ENCODE measurements around the gene MYL5.
"Not testable (repeated sequence)": the region's sequence is repeated elsewhere in the genome, so short reads cannot be mapped to it uniquely, and the experiment has no call there.

MYL5 gene

DNA sequence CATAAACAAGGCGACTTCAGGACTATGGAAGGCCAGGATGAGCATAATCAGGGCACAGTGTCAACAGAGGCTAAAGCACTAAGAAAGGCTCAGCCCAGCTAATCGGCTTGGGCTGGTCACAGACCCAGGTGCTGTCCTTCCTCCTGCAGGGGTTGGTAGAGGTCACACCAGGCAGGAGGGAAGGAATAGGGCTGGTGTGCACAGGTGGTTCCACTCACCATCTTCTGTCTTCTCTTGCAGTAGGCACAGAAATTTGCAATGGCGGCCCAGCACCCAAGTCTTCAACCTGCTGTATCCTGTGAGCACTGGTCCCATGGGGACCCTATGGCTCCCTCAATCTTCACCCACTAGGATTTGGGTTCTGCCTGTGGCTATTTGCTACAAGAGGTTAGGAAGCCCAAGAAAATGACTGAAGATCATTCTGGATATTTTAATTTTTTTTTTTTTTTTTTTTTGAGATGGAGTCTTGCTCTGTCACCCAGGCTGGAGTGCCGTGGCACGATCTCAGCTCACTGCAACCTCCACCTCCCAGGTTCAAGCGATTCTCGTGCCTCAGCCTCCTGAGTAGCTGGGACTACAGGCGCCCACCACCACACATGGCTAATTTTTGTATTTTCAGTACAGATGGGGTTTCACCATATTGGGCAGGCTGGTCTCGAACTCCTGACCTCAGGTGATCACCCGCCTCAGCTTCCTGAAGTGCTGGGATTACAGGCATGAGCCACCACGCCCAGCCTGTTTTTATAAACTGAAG lies 4.4 kb upstream of the MYL5 start:
- DNase-seq (ENCODE audit: low spot score) = not testable (repeated sequence)

- DNase-seq (ENCODE audit: low spot score) = no peak
Observed at GRCh38 chr4:671769-672168, 2.6 kb upstream of the MYL5 start.

DNA sequence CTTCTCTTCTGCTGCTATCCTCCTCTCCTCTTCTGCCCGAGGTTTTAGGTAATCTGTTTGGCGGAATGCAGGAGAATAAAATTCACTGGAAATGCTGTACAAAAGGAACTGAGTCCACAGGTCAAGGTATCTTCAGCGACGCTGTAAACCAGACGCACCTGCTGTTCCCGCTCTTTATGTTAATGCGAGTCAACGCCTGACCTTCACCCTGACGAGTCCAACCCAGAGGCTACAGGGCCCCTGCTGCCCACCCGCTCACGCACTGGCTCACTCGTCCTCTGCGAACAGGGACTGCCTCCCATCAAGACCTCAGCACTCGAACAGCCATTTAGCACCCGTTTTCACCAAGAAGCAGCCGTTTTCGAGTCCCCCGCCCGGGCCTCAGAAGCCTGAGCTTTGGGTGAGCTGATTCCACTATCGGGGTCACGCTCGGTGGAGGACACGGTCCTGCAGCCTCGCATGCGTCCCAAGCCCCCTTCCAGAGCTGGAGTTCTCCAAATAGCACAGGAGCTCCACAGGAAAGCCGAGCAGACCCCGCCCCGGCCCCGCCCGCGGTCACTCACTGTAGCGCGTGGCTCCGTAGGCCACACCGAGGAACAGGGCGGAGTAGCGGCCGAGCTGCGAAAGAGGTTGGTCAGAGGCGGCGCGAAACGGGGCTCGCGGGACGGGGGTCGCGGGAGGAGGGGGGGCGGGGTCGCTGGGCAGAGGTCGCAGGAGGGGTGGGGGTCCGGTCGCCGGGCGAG lies 822 bp upstream of the MYL5 start:
- no peak for DNase-seq (ENCODE audit: low spot score)

DNA sequence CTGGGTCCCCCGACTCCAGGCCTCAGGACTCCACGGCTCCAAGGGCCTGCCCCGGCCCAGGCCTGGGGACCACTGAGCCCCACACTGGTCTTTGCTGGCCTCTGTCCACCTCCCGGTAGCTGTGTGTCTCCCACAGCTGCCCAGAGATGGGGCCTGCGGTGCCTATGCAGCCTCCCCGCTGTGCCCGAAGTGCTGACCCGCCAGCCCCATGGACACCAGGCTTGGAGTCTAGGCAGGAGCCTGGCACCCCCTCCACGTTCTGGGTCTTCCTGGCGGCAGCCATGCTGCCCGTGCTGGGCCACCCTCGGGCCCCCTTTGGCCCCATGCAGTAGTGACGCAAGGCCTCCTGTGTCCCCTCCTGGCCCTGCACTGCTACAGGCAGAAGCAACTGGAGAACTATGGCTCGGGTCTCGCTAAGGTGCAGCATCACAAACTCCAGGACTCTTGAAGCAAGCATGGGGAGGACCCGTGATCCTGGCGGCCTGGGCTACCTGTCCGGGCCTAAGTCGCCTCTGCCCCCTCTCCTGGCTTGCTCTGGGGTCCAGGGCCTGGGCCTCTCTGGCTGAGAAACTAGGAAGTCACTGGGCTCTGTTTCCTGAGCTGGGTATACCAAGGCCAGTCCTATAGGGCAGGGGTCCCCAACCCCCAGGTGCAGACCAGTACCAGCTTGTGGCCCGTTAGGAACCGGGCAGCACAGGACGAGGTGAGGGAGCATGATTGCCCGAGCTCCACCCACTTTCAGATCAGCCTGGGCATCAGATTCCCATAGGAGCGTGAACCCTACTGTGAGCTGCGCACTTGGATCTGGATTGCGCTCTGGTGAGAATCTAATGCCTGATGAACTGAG lies 917 bp downstream of the MYL5 start:
- no peak for DNase-seq (ENCODE audit: low spot score)

- no peak for DNase-seq (ENCODE audit: low spot score)
Observed at GRCh38 chr4:675980-676870, 1.9 kb downstream of the MYL5 start.

- no peak for DNase-seq (ENCODE audit: low spot score)
Observed at GRCh38 chr4:676871-677235, 2.5 kb downstream of the MYL5 start.

DNA sequence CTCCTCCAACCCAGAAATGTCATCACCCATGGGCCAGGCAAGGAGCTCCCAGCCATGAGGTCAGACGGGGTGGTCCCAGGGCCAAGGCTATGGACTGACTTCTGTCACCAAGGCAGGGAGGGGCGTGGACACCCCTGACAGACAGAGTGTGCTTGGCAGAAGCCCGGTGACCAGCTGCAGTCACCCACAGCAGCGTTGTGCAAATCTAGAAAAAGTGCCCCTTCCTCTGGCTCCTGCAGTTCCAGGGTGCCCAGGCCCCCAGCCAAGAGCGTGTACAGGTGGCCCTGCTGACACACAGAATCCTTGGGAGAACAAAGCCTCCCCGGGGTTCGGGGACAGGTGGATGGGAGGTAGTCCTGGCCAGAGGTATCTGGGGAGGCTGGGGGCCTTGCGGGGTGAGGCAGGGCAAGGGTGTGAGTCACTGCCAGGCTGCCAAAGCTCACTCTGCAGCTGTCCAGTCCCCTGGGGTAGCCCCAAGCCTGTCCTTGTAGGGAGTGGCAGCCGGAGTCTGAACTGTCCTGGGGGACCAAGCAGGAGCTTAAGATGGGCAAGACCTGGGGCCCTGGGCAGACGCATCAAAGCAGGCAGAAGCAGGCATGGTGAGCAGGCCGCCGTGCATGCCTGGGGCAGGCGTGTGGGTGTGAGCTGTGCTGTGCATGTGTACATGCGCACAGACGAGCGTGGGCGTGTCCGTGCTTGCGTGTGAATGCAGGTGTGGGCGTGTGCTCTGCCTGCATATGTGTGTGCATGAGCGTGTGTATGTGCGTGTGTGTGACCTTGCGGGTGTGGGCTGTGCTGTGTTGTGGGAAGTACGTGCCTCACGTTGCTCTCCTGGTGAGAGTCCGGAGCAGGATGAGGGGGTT lies 3.3 kb downstream of the MYL5 start:
- no peak for DNase-seq (ENCODE audit: low spot score)

DNA sequence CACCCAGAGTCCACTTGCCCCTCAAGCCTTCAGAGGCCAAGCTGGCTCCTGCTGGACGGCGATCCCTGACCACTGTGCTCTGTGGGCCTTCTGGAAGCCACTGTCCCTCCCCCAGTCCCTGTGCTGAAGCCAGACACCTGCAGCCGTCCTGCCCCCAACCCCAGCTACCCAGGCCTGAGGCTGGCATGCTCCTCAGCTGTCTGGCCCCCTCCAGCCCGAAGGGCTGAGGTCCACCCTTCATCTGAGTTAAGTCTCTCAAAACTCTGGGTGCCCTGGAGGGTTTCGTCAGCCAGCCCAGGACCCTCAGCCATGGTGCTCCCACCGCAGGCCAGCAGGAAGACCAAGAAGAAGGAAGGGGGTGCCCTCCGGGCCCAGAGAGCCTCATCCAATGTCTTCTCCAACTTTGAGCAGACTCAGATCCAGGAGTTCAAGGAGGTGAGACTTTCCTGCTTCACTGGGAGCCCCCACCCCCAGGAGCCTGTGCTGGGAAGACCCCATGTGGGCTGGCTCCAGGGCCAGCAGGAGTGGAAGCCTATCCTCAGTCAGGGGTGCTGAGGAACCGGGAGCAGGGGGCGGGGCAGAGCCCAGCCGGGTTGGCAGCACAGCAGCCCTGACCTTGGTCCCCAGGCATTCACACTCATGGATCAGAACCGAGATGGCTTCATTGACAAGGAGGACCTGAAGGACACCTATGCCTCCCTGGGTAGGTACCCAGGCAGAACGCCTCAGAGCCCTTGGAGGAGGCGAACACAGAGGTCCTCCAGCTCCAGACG lies 4.2 kb downstream of the MYL5 start:
- DNase-seq (ENCODE audit: low spot score) = no peak

DNA sequence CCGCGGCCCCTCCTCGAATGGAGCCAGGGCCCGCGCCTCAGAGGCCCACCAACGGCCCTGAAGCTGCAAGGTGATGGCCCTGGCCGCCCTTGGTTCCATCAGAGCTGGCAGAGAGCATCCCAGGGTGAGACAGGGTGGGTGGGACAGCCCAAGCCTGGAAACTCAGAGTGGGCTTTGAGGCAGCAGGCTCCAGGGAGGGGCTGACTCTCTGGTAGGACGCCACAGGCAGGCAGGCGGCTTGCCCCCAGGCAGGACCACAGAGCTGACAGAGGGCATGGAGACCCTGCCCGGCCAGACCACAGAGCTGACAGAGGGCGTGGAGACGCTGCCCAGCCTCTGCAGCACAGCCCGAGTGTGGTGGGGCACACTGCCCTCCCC lies 4.8 kb downstream of the MYL5 start:
- DNase-seq (ENCODE audit: low spot score) = no peak

GRCh38 chr4:679629-680028 lies 5.3 kb downstream of the MYL5 start:
- DNase-seq (ENCODE audit: low spot score) = no peak

DNA sequence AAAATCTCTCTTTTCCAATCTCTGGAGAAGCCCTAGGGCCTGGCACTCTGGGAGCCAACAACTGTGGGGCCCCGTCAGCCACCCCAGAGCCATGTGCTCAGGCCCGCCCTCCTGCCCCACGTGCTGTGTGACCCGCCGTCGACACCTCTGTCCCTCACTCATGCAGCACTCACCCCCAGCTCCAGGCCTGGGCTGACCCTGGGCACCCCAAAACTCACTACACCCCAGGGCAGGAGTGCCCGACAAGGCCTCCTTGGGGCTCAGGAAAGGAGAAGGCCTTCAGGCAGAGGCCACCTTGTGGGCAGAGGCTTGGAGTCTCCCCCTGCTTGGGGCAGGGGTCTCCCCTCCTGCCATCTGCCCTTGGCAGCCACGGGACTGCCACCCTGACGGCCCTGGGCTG lies 5.7 kb downstream of the MYL5 start:
- no peak for DNase-seq (ENCODE audit: low spot score)

DNA sequence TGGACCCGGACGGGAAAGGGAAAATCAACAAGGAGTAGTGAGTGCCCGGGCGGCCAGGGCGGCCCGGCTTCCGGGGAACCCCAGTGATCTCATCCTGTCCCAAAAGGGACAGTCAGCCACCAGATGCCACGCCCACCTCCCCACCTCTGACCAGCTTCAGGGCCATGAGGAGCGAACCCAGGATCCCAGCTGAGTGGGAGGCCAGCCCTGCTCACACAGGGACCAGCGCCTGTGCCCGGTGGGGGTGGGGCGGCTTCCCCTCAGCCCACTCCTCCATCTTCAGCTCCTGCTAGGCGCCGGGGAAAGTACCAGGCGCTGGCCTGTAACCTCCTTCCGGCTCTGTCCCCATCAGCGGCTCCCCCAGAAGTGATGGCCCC lies 6.2 kb downstream of the MYL5 start:
- DNase-seq (ENCODE audit: low spot score) = no peak

- peak; percentile 47 for DNase-seq (ENCODE audit: low spot score)
Observed at GRCh38 chr4:680928-681645, 6.7 kb downstream of the MYL5 start.

- DNase-seq (ENCODE audit: low spot score) = no peak
Observed at GRCh38 chr4:681736-682451, 7.6 kb downstream of the MYL5 start.

GRCh38 chr4:682490-683172 lies 8.3 kb downstream of the MYL5 start:
- DNase-seq (ENCODE audit: low spot score) = no peak

DNA sequence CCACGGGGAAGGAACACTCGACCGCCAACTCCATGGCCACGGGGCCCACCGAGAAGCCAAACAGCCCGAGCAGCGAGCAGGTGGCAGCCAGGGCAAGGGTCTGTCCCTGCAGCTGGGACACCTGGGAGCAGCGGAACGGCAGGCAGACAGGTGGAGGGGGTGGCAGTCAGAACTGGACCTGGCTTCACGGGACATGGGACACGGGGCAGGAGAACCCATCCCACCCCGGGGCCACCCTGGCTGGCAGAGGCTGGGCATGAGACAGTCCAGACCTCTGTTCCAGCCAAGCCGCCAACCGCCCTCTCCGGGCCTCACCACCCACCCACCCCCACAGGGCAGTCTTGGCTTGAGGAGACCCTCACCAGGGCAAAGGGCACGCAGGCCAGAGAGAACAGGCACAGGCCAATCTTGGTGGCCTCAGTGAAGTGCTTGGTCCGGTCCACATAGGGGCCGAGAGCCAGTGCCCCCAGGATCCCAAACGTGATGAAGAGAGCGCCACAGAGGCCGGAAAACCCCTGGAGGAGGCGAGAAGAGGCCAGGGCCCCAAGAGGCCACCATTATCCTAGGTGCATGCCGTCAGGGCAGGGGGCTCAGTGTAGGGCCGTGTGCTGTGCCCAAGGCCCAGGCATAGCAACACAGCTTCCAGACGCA lies 9.0 kb downstream of the MYL5 start:
- DNase-seq (ENCODE audit: low spot score) = no peak

DNA sequence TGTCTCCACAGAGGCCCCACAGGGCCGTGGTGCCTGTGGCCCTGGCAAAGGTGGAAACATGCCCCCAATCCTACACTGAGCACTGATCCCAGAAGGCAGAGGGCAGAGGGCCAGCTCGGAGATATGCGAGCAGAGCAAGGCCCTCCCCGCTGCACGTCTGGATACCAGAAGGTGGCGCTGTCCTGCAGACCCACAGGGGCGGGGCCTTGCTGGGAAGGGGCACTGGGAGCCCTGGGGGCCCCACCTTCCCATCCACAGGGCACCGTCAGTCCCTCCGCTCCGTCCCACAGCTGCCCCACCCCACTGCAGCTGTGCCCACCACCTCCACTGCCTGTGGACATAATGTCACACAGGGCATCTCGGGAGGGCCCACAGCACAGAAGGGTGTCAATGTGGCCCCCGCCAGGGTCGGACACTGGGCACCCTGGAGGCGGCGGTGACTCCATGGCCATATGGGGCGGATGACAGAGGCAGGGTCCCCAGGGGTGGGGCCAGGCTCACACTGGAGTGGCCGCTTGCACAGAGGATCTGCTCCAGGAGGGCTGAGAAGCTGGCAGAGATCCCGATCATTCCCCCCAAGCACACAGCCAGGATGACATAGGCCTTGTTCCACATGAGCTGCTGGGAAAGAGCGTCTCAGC lies 9.8 kb downstream of the MYL5 start:
- peak; percentile 33 for DNase-seq (ENCODE audit: low spot score)

Measured in activated CD4-positive, alpha-beta T cell treated with anti-CD3 and anti-CD28 coated beads, Interleukin-2, Interleukin-4, amounts not matched to agents 100 ng/mL and 50 ng/mL, durations not matched to agents 16 hours and 8 hours (primary cell).